Measurements from ENCODE around the gene ALDH3A1. TPM values are rescaled to one million over a fixed set of nuclear protein-coding genes. Genes with fewer than 3 reads are reported as not detected.

Gene ALDH3A1
- total and polyA plus RNA-seq, 2 experiments from 2014 or later = 0.17 to 0.21 TPM

- Histone ChIP-seq H3K4me2 (no peak overlapping the region), H3K27ac (ENCODE audit: low read depth) (no peak overlapping the region), H3K79me2 (replicated peaks; ENCODE audit: insufficient read depth) (no peaks in the 10 kb centered on the region), H3K4me3 (no peak overlapping the region), H3F3A (replicated peaks; ENCODE audit: low read depth) (no peaks in the 10 kb centered on the region), H3K9me2 (ENCODE audit: insufficient read depth) (no peaks in the 10 kb centered on the region), H2AFZ (no peak overlapping the region), H3K36me3 (ENCODE audit: insufficient read depth) (no peaks in the 10 kb centered on the region), H3K27me3 (ENCODE audit: insufficient read depth) (no peaks in the 10 kb centered on the region), H4K20me1 (replicated peaks; ENCODE audit: insufficient read depth) (no peaks in the 10 kb centered on the region), H3K4me1 (ENCODE audit: insufficient read depth) (no peaks in the 10 kb centered on the region)
- peak; percentile 33 for DNase-seq (ENCODE audit: low spot score)
- Mint-ChIP-seq H3K27me3 (ENCODE audit: insufficient read depth, low read depth, poor library complexity) (peaks cover 8% of the 10 kb centered on the region), H3K9me3 (no peaks in the 10 kb centered on the region), H3K4me3 (no peak overlapping the region), H3K27ac (no peak overlapping the region), H3K36me3 (ENCODE audit: low read depth) (no peaks in the 10 kb centered on the region), H3K4me1 (peaks cover 3% of the 10 kb centered on the region)
- TF ChIP-seq REST (IDR thresholded peaks at IDR 0.05; ENCODE audit: unreplicated experiment) (no peak), ZNF114 (CRISPR knock-in tag; IDR thresholded peaks at IDR 0.05) (no peak), POLR2AphosphoS5 (IDR thresholded peaks at IDR 0.05; ENCODE audit: low read depth) (no peak), CREB1 (CRISPR knock-in tag; IDR thresholded peaks at IDR 0.05; ENCODE audit: low read depth) (no peak), EZH2 (IDR thresholded peaks at IDR 0.05; ENCODE audit: low read depth, unreplicated experiment) (no peak), CTCF (conservative IDR thresholded peaks at IDR 0.05; ENCODE audit: low read depth in 2 of 2) (peak; percentile 53 to 54)
- ATAC-seq = peak; percentile 71
Observed at GRCh38 chr17:19753661-19754463, 5.8 kb upstream of the ALDH3A1 start.

GRCh38 chr17:19753051-19753509, 5.0 kb upstream of the ALDH3A1 start:
- H3K79me2 ChIP-seq (replicated peaks; ENCODE audit: insufficient read depth) = no peaks in the 10 kb centered on the region
- peaks cover 6% of the 10 kb centered on the region for H3K27me3 Mint-ChIP-seq (ENCODE audit: insufficient read depth, low read depth, poor library complexity)
- no peak overlapping the region for H2AFZ ChIP-seq
- H3K9me3 Mint-ChIP-seq = no peaks in the 10 kb centered on the region
- H3K4me1 Mint-ChIP-seq = peaks cover 10% of the 10 kb centered on the region
- ATAC-seq = peak; percentile 45; the same call in 2 of the 3 replicates
- no peak overlapping the region for H3K4me3 ChIP-seq
- no peaks in the 10 kb centered on the region for H3K27me3 ChIP-seq (ENCODE audit: insufficient read depth)
- H3K27ac ChIP-seq (ENCODE audit: low read depth) = no peak overlapping the region
- no peaks in the 10 kb centered on the region for H4K20me1 ChIP-seq (replicated peaks; ENCODE audit: insufficient read depth)
- H3K27ac Mint-ChIP-seq = peak overlapping the region; percentile 80; the same call in 1 of the 2 replicates
- H3F3A ChIP-seq (replicated peaks; ENCODE audit: low read depth) = no peaks in the 10 kb centered on the region
- H3K36me3 Mint-ChIP-seq (ENCODE audit: low read depth) = no peaks in the 10 kb centered on the region
- H3K9me2 ChIP-seq (ENCODE audit: insufficient read depth) = no peaks in the 10 kb centered on the region
- no peak for DNase-seq (ENCODE audit: low spot score)
- no peaks in the 10 kb centered on the region for H3K36me3 ChIP-seq (ENCODE audit: insufficient read depth)
- H3K4me1 ChIP-seq (ENCODE audit: insufficient read depth) = 0 out of 2 replicates have a peak, but pooled peaks cover 6% of the 10 kb centered on the region
- H3K4me3 Mint-ChIP-seq = no peak overlapping the region
- no peak overlapping the region for H3K4me2 ChIP-seq
- TF ChIP-seq POLR2AphosphoS5 (IDR thresholded peaks at IDR 0.05; ENCODE audit: low read depth) (no peak), EZH2phosphoT487 (IDR thresholded peaks at IDR 0.05; ENCODE audit: unreplicated experiment) (no peak), JUNB (IDR thresholded peaks at IDR 0.05; ENCODE audit: unreplicated experiment) (no peak), ETS1 (IDR thresholded peaks at IDR 0.05) (no peak), ZNF331 (CRISPR knock-in tag; IDR thresholded peaks at IDR 0.05; ENCODE audit: low read depth) (no peak), CTCF (conservative IDR thresholded peaks at IDR 0.05; ENCODE audit: low read depth in 2 of 2) (no peak), STAT1 (IDR thresholded peaks at IDR 0.05; ENCODE audit: unreplicated experiment) (no peak)
